Neural crest cell (in vitro differentiated cells): ENCODE data around the gene EMILIN1. TPM values are rescaled to one million over a fixed set of nuclear protein-coding genes. Genes with fewer than 3 reads are reported as not detected.

Experiments used
- DNase-seq: peaks from one replicate; pipeline ENCODE4 v3.0.0; 2021; ENCODE audit warnings: low read depth, mixed read lengths, low spot score
- H3K27ac Mint-ChIP-seq: one replicate; pipeline ENCODE4 v1.8.0; 2021; ENCODE audit warnings: mild to moderate bottlenecking, mixed read lengths; ENCODE audit not compliant: unreplicated experiment
- H3K27me3 Mint-ChIP-seq: 2 replicates; pipeline ENCODE4 v1.8.0; 2021; ENCODE audit warnings: low read depth, mild to moderate bottlenecking, mixed read lengths
- H3K36me3 Mint-ChIP-seq: 2 replicates; pipeline ENCODE4 v1.8.0; 2021; ENCODE audit warnings: low read depth, mild to moderate bottlenecking, mixed read lengths
- H3K4me1 Mint-ChIP-seq: 2 replicates; pipeline ENCODE4 v1.8.0; 2021; ENCODE audit warnings: mixed read lengths
- H3K4me3 Mint-ChIP-seq: one replicate; pipeline ENCODE4 v1.8.0; 2021; ENCODE audit warnings: mild to moderate bottlenecking, mixed read lengths
- H3K9me3 Mint-ChIP-seq: 2 replicates; pipeline ENCODE4 v1.8.0; 2021; ENCODE audit warnings: mixed read lengths
- total RNA-seq: library from RNA; stranded (reverse); gene quantifications from 2 replicates; pipeline ENCODE4 v1.2.1, GENCODE V29; 2021
- TF ChIP-seq, protein P1 (sequence below): fragments of 200-600 bp; sonication (generic); conservative IDR thresholded peaks from 2 replicates; pipeline ENCODE4 v1.5.0; 2021; ENCODE audit warnings: antibody characterized with exemption, mild to moderate bottlenecking

EMILIN1 gene
- total RNA-seq, 1 donor from 2014 or later, result 24.1 TPM

DNA sequence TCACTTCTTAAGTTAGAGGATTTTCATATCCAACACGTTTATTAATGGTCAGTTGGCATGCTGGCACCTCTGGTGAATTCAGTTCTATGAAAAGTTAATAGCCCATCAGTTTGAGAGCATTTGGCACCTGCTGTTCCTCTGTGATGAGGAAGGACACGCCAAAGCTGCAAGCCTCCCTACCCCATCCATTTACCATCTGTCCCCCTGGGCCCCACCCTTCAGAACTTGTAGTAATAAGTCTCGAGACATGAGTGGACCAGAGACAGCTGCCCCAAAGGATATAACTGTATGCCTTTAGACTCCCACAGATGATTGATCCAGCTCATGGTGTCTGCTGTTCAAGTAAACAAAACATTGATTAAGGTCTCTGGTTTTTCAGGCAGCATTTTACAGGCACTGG is 13.3 kb upstream of the EMILIN1 start:
- H3K36me3 Mint-ChIP-seq, result peaks cover 12% of the 10 kb centered on the region
- no peak for DNase-seq
- H3K4me1 Mint-ChIP-seq, result peaks cover 7% of the 10 kb centered on the region
- TF ChIP-seq, protein P1, sequence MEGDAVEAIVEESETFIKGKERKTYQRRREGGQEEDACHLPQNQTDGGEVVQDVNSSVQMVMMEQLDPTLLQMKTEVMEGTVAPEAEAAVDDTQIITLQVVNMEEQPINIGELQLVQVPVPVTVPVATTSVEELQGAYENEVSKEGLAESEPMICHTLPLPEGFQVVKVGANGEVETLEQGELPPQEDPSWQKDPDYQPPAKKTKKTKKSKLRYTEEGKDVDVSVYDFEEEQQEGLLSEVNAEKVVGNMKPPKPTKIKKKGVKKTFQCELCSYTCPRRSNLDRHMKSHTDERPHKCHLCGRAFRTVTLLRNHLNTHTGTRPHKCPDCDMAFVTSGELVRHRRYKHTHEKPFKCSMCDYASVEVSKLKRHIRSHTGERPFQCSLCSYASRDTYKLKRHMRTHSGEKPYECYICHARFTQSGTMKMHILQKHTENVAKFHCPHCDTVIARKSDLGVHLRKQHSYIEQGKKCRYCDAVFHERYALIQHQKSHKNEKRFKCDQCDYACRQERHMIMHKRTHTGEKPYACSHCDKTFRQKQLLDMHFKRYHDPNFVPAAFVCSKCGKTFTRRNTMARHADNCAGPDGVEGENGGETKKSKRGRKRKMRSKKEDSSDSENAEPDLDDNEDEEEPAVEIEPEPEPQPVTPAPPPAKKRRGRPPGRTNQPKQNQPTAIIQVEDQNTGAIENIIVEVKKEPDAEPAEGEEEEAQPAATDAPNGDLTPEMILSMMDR, result no peak
- no peaks in the 10 kb centered on the region for H3K9me3 Mint-ChIP-seq
- no peaks in the 10 kb centered on the region for H3K27me3 Mint-ChIP-seq
- no peak overlapping the region for H3K27ac Mint-ChIP-seq
- no peak overlapping the region for H3K4me3 Mint-ChIP-seq

DNA sequence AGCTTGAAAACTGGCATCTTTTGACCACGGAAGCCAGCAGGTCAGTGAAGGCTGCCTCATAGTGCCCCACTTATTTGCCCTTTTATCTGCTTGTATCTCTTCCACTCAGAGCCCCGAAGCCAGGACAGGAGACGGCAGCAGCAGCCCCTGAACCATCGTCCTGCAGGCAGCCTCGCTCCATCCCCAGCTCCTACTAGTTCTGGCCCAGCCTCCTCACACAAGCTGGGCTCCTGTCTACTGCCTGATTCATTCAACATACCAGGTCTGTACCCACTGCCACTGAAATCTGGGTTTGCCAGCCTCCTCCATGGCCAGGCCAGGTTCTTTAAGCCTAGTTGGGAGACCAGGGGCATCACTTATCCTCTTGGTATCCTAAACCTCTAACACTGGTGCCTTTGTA is 11.0 kb upstream of the EMILIN1 start:
- Mint-ChIP-seq H3K4me3 (peak overlapping the region; percentile 41), H3K27me3 (no peaks in the 10 kb centered on the region), H3K9me3 (no peaks in the 10 kb centered on the region), H3K4me1 (peaks cover 23% of the 10 kb centered on the region), H3K36me3 (peaks cover 11% of the 10 kb centered on the region), H3K27ac (no peak overlapping the region)
- TF ChIP-seq, protein P1, result no peak
- DNase-seq, result no peak

DNA sequence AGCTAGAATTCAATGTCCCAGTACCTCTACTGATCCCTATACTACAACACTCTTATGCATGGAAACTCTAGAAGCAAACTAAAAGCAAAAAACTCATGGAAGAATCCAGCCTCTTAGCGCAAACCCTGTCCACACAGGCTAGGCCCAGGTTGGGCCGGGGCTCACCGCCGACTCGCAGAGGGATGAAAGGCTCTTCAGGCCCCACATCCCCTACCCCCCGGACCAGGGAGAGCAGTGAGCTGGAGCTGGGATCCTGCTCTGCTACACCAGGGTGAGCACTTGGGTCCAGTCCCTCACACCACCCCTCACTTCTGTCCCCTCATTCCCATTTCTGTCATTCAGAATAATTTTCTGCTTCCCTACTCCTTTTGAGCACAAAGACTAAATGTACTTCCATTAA is 9.0 kb upstream of the EMILIN1 start:
- H3K27ac Mint-ChIP-seq, result no peak overlapping the region
- no peaks in the 10 kb centered on the region for H3K9me3 Mint-ChIP-seq
- H3K4me1 Mint-ChIP-seq, result peaks cover 34% of the 10 kb centered on the region
- H3K36me3 Mint-ChIP-seq, result peaks cover 6% of the 10 kb centered on the region
- TF ChIP-seq, protein P1, result no peak
- no peak for DNase-seq
- no peaks in the 10 kb centered on the region for H3K27me3 Mint-ChIP-seq
- H3K4me3 Mint-ChIP-seq, result peak overlapping the region; percentile 97

DNA sequence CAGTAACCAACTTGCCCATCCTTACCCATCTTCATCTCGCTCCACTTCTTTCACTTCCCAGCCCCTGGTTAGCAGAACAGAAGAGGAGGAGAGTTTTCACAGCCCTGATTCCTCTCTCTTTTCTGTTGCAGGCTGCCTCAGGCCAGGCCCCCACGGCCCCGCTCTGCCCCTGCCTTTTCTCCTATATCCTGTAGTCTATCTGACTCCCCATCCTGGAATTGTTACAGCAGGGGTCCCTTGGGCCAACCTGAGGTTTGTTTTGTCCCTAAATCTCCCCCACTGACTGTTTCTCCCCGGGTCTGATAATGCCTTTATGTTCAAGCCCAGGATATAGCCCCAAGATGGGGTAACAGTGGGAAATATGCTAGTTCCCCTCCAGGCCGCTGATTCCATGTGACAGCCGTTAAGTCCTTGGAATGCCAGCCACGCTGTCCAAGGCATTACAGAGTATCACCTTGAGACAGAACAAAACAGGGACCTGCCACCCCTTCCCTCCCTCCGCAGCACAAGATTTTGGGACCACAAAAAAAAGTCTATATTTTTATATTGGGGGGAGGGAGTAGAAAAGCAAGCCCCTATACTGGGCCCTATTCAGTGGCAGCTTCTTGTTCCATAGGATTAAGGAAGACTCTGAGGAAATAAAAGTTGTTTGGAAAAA is 8.3 kb upstream of the EMILIN1 start:
- H3K27ac Mint-ChIP-seq, result no peak overlapping the region
- no peaks in the 10 kb centered on the region for H3K27me3 Mint-ChIP-seq
- H3K4me1 Mint-ChIP-seq, result peaks cover 40% of the 10 kb centered on the region
- no peak for DNase-seq
- peak overlapping the region; percentile 97 for H3K4me3 Mint-ChIP-seq
- TF ChIP-seq, protein P1, result no peak
- no peaks in the 10 kb centered on the region for H3K9me3 Mint-ChIP-seq
- H3K36me3 Mint-ChIP-seq, result peaks cover 6% of the 10 kb centered on the region

DNA sequence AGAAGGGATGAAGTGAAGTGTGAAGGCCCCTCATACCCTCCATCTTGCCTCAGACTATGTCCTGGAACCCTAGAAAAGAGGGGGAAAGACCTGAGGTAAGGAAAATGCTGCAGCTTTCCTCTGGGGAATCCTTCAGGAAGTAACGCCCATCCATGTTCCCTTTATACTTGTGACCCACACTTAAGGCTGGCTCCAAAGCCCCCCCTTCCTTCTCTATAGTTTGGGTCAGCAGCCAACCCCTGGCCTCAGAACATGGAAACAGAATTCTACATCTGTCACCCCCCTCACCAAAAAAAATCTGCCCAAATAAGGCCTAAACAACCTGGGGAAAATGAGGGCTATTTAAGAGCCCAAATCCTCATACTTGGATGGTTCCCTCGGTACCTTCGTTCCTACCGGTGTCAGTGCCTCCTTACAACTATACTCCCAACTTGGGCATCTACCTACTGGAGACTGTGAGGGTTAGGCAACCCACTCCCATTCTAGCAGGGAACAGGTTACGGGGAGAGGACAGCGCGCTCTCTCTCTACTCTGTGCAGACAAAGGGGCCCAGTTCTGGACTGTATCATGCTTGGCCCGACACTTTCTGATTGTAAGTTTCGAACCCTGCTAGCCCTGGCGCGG is 7.7 kb upstream of the EMILIN1 start:
- Mint-ChIP-seq H3K9me3 (no peaks in the 10 kb centered on the region), H3K27me3 (no peaks in the 10 kb centered on the region), H3K27ac (peak overlapping the region; percentile 90), H3K4me1 (peaks cover 40% of the 10 kb centered on the region), H3K4me3 (peak overlapping the region; percentile 97), H3K36me3 (peaks cover 3% of the 10 kb centered on the region)
- DNase-seq, result no peak
- TF ChIP-seq, protein P1, result no peak
